HG02884 (cell line): ENCODE measurements around the gene LDLRAD1.
"Not testable (repeated sequence)": the region's sequence is repeated elsewhere in the genome, so short reads cannot be mapped to it uniquely, and the experiment has no call there.

ENCODE experiments used
- ATAC-seq: cut with Tn5 transposase; IDR thresholded peaks from one replicate; pipeline ENCODE4 v1.9.1; 2021; ENCODE audit warnings: mild to moderate bottlenecking, moderate library complexity; ENCODE audit not compliant: unreplicated experiment

Gene LDLRAD1, protein sequence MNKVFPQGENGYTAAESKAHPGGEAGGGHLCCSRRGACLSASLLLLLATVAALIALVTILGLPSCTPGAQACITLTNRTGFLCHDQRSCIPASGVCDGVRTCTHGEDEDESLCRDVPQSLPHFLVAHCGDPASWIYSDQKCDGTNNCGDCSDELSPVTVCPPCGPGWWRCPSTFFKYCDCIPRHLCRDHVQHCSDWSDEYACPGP

DNA sequence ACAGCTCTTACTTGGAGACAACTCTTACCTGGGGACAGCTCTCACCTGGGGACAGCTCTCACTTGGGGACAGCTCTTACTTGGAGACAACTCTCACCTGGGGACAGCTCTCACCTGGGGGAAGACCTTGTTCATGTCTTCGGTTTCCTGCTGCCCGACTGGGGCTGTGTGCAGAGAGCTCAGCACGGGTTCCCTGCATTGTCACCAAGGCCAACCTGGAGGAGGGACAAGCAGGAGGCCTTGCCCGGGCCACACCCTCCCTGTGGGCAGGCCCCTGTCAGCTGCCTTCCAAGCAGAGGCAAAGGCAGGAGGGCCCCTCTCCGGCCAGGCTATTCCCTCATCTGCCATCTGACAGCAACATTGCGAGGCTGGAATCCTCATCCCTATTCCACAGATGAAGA lies at the start of gene LDLRAD1:
Gene LDLRAD1 (minus strand): TSS at position 208 of the 400 bp plus-strand sequence. CDS start 74 bp downstream, at position 134.
- no peak for ATAC-seq

DNA sequence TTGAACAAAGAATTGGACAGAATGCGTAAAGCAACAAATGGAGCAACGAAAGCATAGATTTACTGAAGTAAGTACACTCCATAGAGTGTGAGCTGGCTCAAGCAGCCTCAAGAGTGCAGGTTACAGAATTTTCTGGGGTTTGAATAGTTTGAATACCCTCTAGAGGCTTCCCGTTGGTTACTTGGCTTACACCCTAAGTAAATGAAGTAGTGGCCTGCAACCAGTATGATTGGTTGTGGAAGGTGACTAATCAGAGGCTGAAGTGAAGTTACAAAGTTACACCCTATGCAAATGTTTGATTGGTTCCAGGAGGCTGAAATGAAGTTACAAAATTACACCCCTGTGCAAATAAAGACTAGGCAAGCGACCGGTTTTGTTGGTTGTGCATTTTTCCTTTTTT lies 46.3 kb upstream of the LDLRAD1 start:
- ATAC-seq = no peak

DNA sequence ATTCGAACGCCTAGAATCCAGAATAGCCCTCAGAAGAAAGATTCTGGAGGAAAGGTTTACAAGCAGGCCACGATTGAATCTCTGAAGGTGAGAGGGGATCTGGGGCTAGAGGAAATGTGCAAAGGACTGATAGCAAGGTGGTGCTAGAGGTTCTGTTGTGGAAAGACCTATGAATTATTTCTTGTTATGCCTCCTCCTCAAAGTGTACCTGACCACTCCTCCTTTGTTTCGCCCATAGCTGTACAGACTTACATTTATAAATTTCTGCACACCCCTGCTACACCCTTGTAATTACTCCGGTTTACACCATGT lies 36.4 kb upstream of the LDLRAD1 start:
- no peak for ATAC-seq

DNA sequence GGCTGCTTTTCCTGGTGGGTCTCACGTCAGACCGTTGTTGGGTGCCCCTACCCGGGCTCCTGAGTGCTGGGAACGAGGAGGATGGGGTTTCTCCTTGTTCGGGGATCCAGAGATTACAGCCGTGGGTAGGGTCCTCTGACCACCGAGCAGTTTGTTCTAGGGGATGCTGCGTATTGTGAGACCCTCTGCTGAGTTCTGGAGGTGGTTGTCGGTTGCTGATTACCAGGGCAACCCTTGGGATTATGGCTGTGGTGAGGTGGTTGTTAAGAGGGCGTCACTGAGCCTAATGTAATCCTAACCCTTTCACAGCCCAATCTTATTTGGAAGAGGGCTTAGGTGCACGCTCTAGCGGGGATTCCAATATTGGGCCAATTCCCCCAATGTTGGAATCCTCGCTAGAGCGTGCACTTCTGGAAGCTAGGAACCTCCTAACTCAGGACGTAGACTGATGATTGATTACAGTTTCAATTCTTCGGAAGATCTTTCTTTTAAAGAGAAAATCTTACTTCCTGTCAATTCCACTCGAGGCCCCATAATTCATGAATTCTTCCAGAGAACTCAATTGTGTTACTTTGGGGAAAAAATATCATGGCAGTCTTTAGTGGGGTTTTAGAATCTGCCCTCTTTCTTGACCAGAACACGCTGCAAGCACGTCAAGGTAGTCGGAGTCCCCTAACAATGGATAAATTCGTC lies 35.9 kb upstream of the LDLRAD1 start:
- no peak for ATAC-seq

- peak; percentile 86 for ATAC-seq
Measured at GRCh38 chr1:54052934-54053744, 35.2 kb upstream of the LDLRAD1 start, which contains the start of the genes TCEANC2 and TMEM59. TSS of gene TCEANC2 (plus strand) at chr1:54053608. CDS start at chr1:54054423, 815 bp downstream. TSS of gene TMEM59 (minus strand) at chr1:54053204. CDS start at chr1:54053188, 16 bp downstream.

DNA sequence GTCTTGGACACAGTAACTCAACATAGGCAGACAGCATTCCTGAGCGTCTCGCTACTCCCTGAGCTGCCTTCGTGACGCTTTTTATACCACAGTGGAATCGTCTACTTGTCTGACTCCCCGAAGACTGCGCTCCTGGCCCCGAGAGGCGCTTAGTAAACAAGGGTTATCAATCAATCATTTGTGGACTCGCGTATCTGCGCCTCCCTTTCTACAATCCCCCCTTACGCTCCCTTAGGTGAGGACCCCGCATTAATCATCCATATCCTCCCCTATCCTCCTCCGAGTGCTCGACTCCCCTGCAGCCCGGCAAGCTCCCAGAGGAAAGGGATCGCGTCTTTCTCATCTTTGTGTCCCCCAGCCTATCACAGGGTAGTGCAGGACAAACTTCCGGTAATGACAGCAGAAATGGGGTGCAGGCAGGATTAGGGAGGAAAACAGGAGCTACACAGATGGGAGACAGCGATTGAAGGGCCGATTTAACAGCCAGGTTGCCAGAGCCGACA lies 34.5 kb upstream of the LDLRAD1 start:
- peak; percentile 20 for ATAC-seq

DNA sequence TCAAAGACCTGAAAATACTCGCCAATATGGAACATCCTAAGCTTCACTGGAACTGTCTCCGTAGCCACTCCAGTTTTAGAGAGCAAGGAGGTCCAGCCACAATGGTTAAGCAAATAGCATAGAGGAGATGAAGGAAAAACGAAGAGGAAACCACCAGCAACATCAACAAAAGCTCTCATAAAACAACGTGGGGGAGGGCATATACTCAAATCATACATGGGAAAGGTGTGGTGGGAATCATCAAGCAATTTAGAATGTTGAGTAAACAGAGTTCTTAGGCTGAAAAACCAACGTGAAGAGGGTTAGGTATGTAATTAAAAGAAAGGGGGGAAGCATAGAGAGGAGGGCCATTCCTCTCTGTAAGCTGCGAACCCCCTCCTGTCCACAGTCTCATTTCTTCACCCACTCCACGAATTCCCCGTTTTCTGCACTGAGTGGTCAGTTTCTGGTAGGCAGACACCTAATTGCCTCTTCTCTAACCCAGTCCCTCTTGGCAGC lies 34.0 kb upstream of the LDLRAD1 start:
- ATAC-seq = no peak

GRCh38 chr1:54050435-54050834 lies 32.4 kb upstream of the LDLRAD1 start:
- ATAC-seq = not testable (repeated sequence)

- ATAC-seq = no peak
Measured at GRCh38 chr1:54047384-54048305, 29.7 kb upstream of the LDLRAD1 start.

DNA sequence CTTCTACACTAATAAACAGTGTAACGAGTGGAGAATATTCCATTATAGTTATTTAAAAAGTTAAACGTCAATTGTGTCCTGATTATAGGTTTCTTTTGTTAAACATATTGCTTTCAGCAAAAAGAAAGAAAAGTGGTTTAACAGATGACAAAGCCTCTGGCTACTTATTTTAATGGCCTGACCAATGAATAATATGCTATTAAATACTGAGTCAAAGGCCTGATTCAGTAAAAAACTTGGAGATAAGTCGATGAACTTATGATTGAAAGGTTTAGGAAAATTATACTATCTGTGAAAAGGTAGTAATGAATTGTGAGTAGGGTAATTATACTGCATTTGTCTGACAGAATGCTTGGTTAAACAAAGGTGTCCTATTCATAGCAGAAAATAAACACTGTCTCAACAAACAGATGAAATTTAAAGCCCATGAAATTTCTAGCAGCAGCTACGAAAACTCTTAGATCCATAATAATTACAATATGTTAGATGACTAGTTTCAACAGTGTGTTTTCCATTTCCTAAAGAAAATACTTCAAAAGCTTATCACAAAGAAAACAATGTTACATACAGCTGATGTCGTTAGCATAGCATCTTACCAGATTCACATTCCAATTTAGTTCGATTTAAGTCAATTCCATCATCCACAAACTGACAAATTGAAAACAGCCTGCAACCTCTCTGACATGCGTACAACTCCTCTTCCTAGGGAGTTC lies 28.8 kb upstream of the LDLRAD1 start:
- no peak for ATAC-seq

- no peak for ATAC-seq
Measured at GRCh38 chr1:54045496-54045895, 27.5 kb upstream of the LDLRAD1 start.

- ATAC-seq = no peak
Measured at GRCh38 chr1:54041806-54042205, 23.8 kb upstream of the LDLRAD1 start.

GRCh38 chr1:54037476-54037875 lies 19.5 kb upstream of the LDLRAD1 start:
- ATAC-seq = no peak

- no peak for ATAC-seq
Measured at GRCh38 chr1:54028306-54029251, 10.6 kb upstream of the LDLRAD1 start.

DNA sequence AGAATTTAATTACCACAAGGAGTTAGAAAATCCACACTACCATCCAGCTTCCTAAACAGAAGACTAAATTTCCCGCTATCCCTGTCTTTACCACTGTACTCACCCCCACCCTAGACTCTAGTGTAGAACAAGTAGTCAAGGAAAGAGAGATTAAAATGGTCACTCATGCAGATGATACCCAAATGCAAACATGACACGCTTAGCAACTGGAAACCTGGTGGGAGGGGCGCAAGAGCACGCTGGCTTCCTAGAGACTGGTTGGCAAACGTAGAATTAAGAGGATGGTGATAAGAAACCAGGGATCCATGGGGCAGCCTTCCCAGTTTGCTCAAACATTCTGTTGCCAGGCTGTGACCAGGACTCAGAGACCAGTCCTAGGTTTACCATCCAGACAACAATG lies 9.9 kb upstream of the LDLRAD1 start:
- no peak for ATAC-seq

GRCh38 chr1:54024811-54025210 lies 6.8 kb upstream of the LDLRAD1 start:
- ATAC-seq = not testable (repeated sequence)

DNA sequence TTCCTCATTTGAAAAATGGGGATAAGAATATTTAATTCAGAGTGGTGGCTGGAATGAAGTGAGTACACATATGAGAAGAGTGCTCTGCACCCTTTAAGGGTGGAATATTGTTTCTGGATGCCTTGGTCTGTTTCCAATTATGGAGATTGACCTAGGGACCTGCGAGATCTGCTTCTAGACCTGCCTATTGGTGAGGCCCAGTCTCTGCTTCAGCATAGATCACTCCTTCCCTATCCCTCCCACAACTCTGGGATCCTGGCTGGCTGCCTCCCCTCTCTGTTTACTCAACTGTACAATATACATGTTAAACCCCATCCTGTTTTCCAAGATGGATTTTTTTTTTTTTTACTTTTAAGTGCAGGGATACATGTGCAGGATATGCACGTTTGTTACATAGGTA lies 6.4 kb upstream of the LDLRAD1 start:
- ATAC-seq = no peak

- ATAC-seq = not testable (repeated sequence)
Measured at GRCh38 chr1:54019562-54020176, 1.7 kb upstream of the LDLRAD1 start.
